SIG-M5 (cell line): Measurements from ENCODE around the gene NFASC.

Experiments
- DNase-seq: peaks from one replicate; lab custom pipeline; 2025; lab: John Stamatoyannopoulos, UW

NFASC gene

GRCh38 chr1:205062895-205063294 lies 192.2 kb downstream of the NFASC start:
- DNase-seq, result no peak

- no peak for DNase-seq
These were observed 193.6 kb downstream of the NFASC start for GRCh38 chr1:205064301-205064700.

GRCh38 chr1:205064741-205065316 lies 194.2 kb downstream of the NFASC start:
- DNase-seq, result no peak

- DNase-seq, result no peak
These were observed 195.0 kb downstream of the NFASC start for GRCh38 chr1:205065666-205066065.

- DNase-seq, result no peak
These were observed 195.6 kb downstream of the NFASC start for GRCh38 chr1:205066141-205066818.

GRCh38 chr1:205067031-205067430 lies 196.4 kb downstream of the NFASC start:
- no peak for DNase-seq

GRCh38 chr1:205068001-205068400 lies 197.3 kb downstream of the NFASC start:
- no peak for DNase-seq

- DNase-seq, result no peak
These were observed 197.9 kb downstream of the NFASC start for GRCh38 chr1:205068457-205069040.

- DNase-seq, result no peak
These were observed 198.9 kb downstream of the NFASC start for GRCh38 chr1:205069371-205070125.

GRCh38 chr1:205071028-205071409 lies 200.4 kb downstream of the NFASC start:
- DNase-seq, result no peak

GRCh38 chr1:205071801-205072200 lies 201.1 kb downstream of the NFASC start:
- DNase-seq, result no peak

GRCh38 chr1:205072286-205072685 lies 201.6 kb downstream of the NFASC start:
- no peak for DNase-seq
